ENCODE measurements around the gene KAZN. TPM values are rescaled to one million over a fixed set of nuclear protein-coding genes. Genes with fewer than 3 reads are reported as not detected.

KAZN gene
- total and polyA plus RNA-seq, 4 donors, result 7.6 to 18.8 (median 11.2) TPM

- no peak for ATAC-seq (ENCODE audit: insufficient read depth, low FRiP score)
Observed at GRCh38 chr1:14659913-14660312, 61.4 kb downstream of the KAZN start.

GRCh38 chr1:14660801-14661200 is 62.3 kb downstream of the KAZN start:
- ATAC-seq (ENCODE audit: insufficient read depth, low FRiP score), result no peak
- TF ChIP-seq CTCF (IDR thresholded peaks at IDR 0.05; ENCODE audit: control extremely low read depth, extremely low read depth), result no peak

More at GRCh38 chr1:14659913-14660312, 61.4 kb downstream of the KAZN start:
- no peak for DNase-seq
- Histone ChIP-seq H3K9me3 (ENCODE audit: control insufficient read depth in 4 of 4, insufficient read depth in 3 of 4, low read length in 3 of 4) (no peaks in the 10 kb centered on the region), H3K36me3 (ENCODE audit: control insufficient read depth in 4 of 4, insufficient read depth in 4 of 4, low read length in 4 of 4) (no peaks in the 10 kb centered on the region), H3K9ac (ENCODE audit: insufficient read depth in 1 of 2, low read length in 2 of 2) (no peak overlapping the region), H3K27me3 (ENCODE audit: control insufficient read depth in 3 of 3, insufficient read depth in 3 of 3, low read length in 2 of 3) (no peaks in the 10 kb centered on the region), H3K4me1 (ENCODE audit: control insufficient read depth in 5 of 5, insufficient read depth in 5 of 5, low read length in 5 of 5) (peaks cover 0 to 19% (median 5%) of the 10 kb centered on the region in 5 donors), H3K27ac (ENCODE audit: low read depth in 1 of 2, low read length in 1 of 2) (no peak overlapping the region), H3K4me3 (no peak overlapping the region)
- WGBS, 2 donors, result 87 to 90% methylated on average over 11 of the region's 11 CpGs
- TF ChIP-seq CTCF (IDR thresholded peaks at IDR 0.05; ENCODE audit: control extremely low read depth, extremely low read depth), result no peak

GRCh38 chr1:14661222-14661621 is 62.7 kb downstream of the KAZN start:
- H3K4me1 ChIP-seq (ENCODE audit: control insufficient read depth in 5 of 5, insufficient read depth in 5 of 5, low read length in 5 of 5), result peaks cover 0 to 19% (median 0%) of the 10 kb centered on the region in 5 donors
- ATAC-seq (ENCODE audit: insufficient read depth, low FRiP score) (no peak), DNase-seq (peak; percentile 47 to 93 (median 90))
- WGBS, 2 donors, result 60 to 70% methylated on average over 2 of the region's 2 CpGs
- no peak for TF ChIP-seq CTCF (IDR thresholded peaks at IDR 0.05; ENCODE audit: control extremely low read depth, extremely low read depth)
- H3K27ac ChIP-seq (ENCODE audit: low read depth in 1 of 2, low read length in 1 of 2), result no peak overlapping the region
- no peaks in the 10 kb centered on the region for H3K9me3 ChIP-seq (ENCODE audit: control insufficient read depth in 4 of 4, insufficient read depth in 3 of 4, low read length in 3 of 4)
- H3K4me3 ChIP-seq, result no peak overlapping the region
- no peaks in the 10 kb centered on the region for H3K27me3 ChIP-seq (ENCODE audit: control insufficient read depth in 3 of 3, insufficient read depth in 3 of 3, low read length in 2 of 3)
- no peaks in the 10 kb centered on the region for H3K36me3 ChIP-seq (ENCODE audit: control insufficient read depth in 4 of 4, insufficient read depth in 4 of 4, low read length in 4 of 4)
- no peak overlapping the region for H3K9ac ChIP-seq (ENCODE audit: insufficient read depth in 1 of 2, low read length in 2 of 2)

More at GRCh38 chr1:14660801-14661200, 62.3 kb downstream of the KAZN start:
- 28 to 49% methylated on average over 8 of the region's 8 CpGs for WGBS, 2 donors
- Histone ChIP-seq H3K36me3 (ENCODE audit: control insufficient read depth in 4 of 4, insufficient read depth in 4 of 4, low read length in 4 of 4) (no peaks in the 10 kb centered on the region), H3K27me3 (ENCODE audit: control insufficient read depth in 3 of 3, insufficient read depth in 3 of 3, low read length in 2 of 3) (no peaks in the 10 kb centered on the region), H3K9ac (ENCODE audit: insufficient read depth in 1 of 2, low read length in 2 of 2) (no peak overlapping the region), H3K4me1 (ENCODE audit: control insufficient read depth in 5 of 5, insufficient read depth in 5 of 5, low read length in 5 of 5) (peaks cover 0 to 19% (median 0%) of the 10 kb centered on the region in 5 donors), H3K9me3 (ENCODE audit: control insufficient read depth in 4 of 4, insufficient read depth in 3 of 4, low read length in 3 of 4) (no peaks in the 10 kb centered on the region), H3K4me3 (no peak overlapping the region), H3K27ac (ENCODE audit: low read depth in 1 of 2, low read length in 1 of 2) (no peak overlapping the region)
- DNase-seq, result no peak

- WGBS, 2 donors, result 64 to 83% methylated on average over 9 of the region's 9 CpGs
- H3K36me3 ChIP-seq (ENCODE audit: control insufficient read depth in 4 of 4, insufficient read depth in 4 of 4, low read length in 4 of 4), result no peaks in the 10 kb centered on the region
- no peak overlapping the region for H3K9ac ChIP-seq (ENCODE audit: insufficient read depth in 1 of 2, low read length in 2 of 2)
- no peaks in the 10 kb centered on the region for H3K27me3 ChIP-seq (ENCODE audit: control insufficient read depth in 3 of 3, insufficient read depth in 3 of 3, low read length in 2 of 3)
- H3K27ac ChIP-seq (ENCODE audit: low read depth in 1 of 2, low read length in 1 of 2), result no peak overlapping the region
- H3K4me1 ChIP-seq (ENCODE audit: control insufficient read depth in 5 of 5, insufficient read depth in 5 of 5, low read length in 5 of 5), result peaks cover 0 to 22% (median 0%) of the 10 kb centered on the region in 5 donors
- no peak for ATAC-seq (ENCODE audit: insufficient read depth, low FRiP score)
- H3K9me3 ChIP-seq (ENCODE audit: control insufficient read depth in 4 of 4, insufficient read depth in 3 of 4, low read length in 3 of 4), result no peaks in the 10 kb centered on the region
- peak; percentile 75 to 81 (median 76) for DNase-seq
- H3K4me3 ChIP-seq, result no peak overlapping the region
- TF ChIP-seq CTCF (IDR thresholded peaks at IDR 0.05; ENCODE audit: control extremely low read depth, extremely low read depth), result no peak
Observed at GRCh38 chr1:14662116-14662515, 63.6 kb downstream of the KAZN start.

Measured in lung (tissue), 12 donors.